Psoas muscle (tissue), 8 donors: ENCODE results near the gene SNAP25. TPM values are rescaled to one million over a fixed set of nuclear protein-coding genes. Genes with fewer than 3 reads are reported as not detected.

Experiments
- ATAC-seq, 4 donors: fragments of 200-7000 bp; cut with Tn5 transposase; one replicate each; pipeline ENCODE4 v1.9.1; 2020; ENCODE audit warnings: moderate library complexity in 3 of 4, mild to moderate bottlenecking in 2 of 4
- DNase-seq, 2 donors: peaks; one replicate each; pipeline ENCODE4 v3.0.0-alpha.2; 2020
- H3K27ac ChIP-seq: fragments of 200-600 bp; one replicate; pipeline ENCODE4 v1.8.0; 2022
- H3K27me3 ChIP-seq, 3 donors: fragments of 200-600 bp in 1 of 3; one replicate each; pipeline versions ENCODE4 v1.6.1 to v1.8.0; 2013 to 2022; ENCODE audit warnings: low read length in 2 of 3, mild to moderate bottlenecking in 2 of 3, moderate library complexity in 1 of 3; ENCODE audit not compliant: insufficient read depth in 3 of 3
- H3K36me3 ChIP-seq, 2 donors: fragments of 200-600 bp in 1 of 2; one replicate each; pipeline versions ENCODE4 v1.6.1 to v1.8.0; 2013 to 2022; ENCODE audit warnings: low read depth in 1 of 2, mild to moderate bottlenecking in 1 of 2, moderate library complexity in 1 of 2; ENCODE audit not compliant: insufficient read depth in 1 of 2
- H3K4me1 ChIP-seq: fragments of 200-600 bp; one replicate; pipeline ENCODE4 v1.8.0; 2022
- H3K4me3 ChIP-seq: fragments of 200-600 bp; one replicate; pipeline ENCODE4 v1.8.0; 2022; ENCODE audit warnings: mild to moderate bottlenecking
- H3K9me3 ChIP-seq: fragments of 200-600 bp; one replicate; pipeline ENCODE4 v1.8.0; 2022
- CTCF ChIP-seq: fragments of 200-600 bp; IDR thresholded peaks from one replicate; pipeline ENCODE4 v1.8.0; 2022; ENCODE audit warnings: antibody characterized with exemption
- WGBS, 3 donors: extraction: QIAGEN DNeasy Blood & Tissue Kit; methylation state at CpG; one replicate each; pipeline versions ENCODE4 v1.1.6 to v1.1.7; 2013; 5-methylcytosine and 5-hydroxymethylcytosine counted together
- intact Hi-C, 2 donors: fragments of 100-400 bp; cut with DNase I; formaldehyde crosslinking; loops; one replicate each; pipeline versions ENCODE4 v1.11.0 to v1.14.2; 2022
- polyA plus RNA-seq, 3 donors: library from polyadenylated mRNA; stranded (reverse); fragments of 200-250 nt; gene quantifications; one replicate each; pipeline ENCODE4 v1.2.3, GENCODE V29; 2013
- total RNA-seq, 4 donors: library from RNA; stranded (reverse); fragmentation: NEBNext Ultra II Directional in 2 of 4; extraction: Animal tissue kit (Norgen Biotek cat#: 25700) in 2 of 4; gene quantifications; one replicate each; pipeline versions ENCODE4 v1.2.1 to v1.2.4, GENCODE V29; 2021 to 2023
- donor health status: healthy with polysubstance abuse.
- donor health status: DM: no; HTN: no; CAD: no; lungs with moderate emphysema.
- donor health status: Bipolar disorder and iron deficiency.
- donor health status: healthy.
- donor health status: DM: yes; HTN: yes; CAD: no.
- donor health status: DM: no; HTN: no; CAD: no.
- donor health status: DM: no; HTN: no; CAD: no.
- donor health status: DM: yes; HTN: yes; CAD: no.

The SNAP25 gene
- total and polyA plus RNA-seq, 7 donors: 0.07 to 0.75 TPM; not detected in 5

- H3K4me3 ChIP-seq: no peak overlapping the region
- TF ChIP-seq CTCF: no peak
- H3K27me3 ChIP-seq: no peaks in the 10 kb centered on the region
- no peaks in the 10 kb centered on the region for H3K4me1 ChIP-seq
- intact Hi-C loops: no loop called here
- no peaks in the 10 kb centered on the region for H3K9me3 ChIP-seq
- no peak overlapping the region for H3K27ac ChIP-seq
- 89 to 92% (median 90%) methylated on average over 5 of the region's 5 CpGs for WGBS, 3 donors
- DNase-seq (no peak), ATAC-seq (no peak)
- H3K36me3 ChIP-seq: no peaks in the 10 kb centered on the region
These were observed 32.3 kb downstream of the SNAP25 start for GRCh38 chr20:10250902-10251301.

GRCh38 chr20:10253780-10254179 is 35.1 kb downstream of the SNAP25 start:
- H3K9me3 ChIP-seq: no peaks in the 10 kb centered on the region
- TF ChIP-seq CTCF: no peak
- no peaks in the 10 kb centered on the region for H3K27me3 ChIP-seq
- no peak overlapping the region for H3K4me3 ChIP-seq
- H3K36me3 ChIP-seq: no peaks in the 10 kb centered on the region
- intact Hi-C loops: no loop called here
- no peaks in the 10 kb centered on the region for H3K4me1 ChIP-seq
- WGBS, 3 donors: 54 to 64% (median 55%) methylated on average over 3 of the region's 3 CpGs
- no peak for ATAC-seq
- no peak overlapping the region for H3K27ac ChIP-seq
- no peak for DNase-seq

- ATAC-seq (no peak), DNase-seq (no peak)
- no peaks in the 10 kb centered on the region for H3K36me3 ChIP-seq
- H3K27me3 ChIP-seq: no peaks in the 10 kb centered on the region
- H3K27ac ChIP-seq: no peak overlapping the region
- no peak for TF ChIP-seq CTCF
- WGBS, 3 donors: 64 to 81% (median 73%) methylated on average over 1 of the region's 1 CpG
- H3K4me1 ChIP-seq: no peaks in the 10 kb centered on the region
- intact Hi-C loops: no loop called here
- H3K9me3 ChIP-seq: no peaks in the 10 kb centered on the region
- no peak overlapping the region for H3K4me3 ChIP-seq
These were observed 37.2 kb downstream of the SNAP25 start for GRCh38 chr20:10255846-10256245.

GRCh38 chr20:10259166-10259565 is 40.5 kb downstream of the SNAP25 start:
- DNase-seq: no peak
- no peak for TF ChIP-seq CTCF
- intact Hi-C loops: no loop called here
- no peak for ATAC-seq
- H3K9me3 ChIP-seq: no peaks in the 10 kb centered on the region
- no peak overlapping the region for H3K27ac ChIP-seq
- H3K4me1 ChIP-seq: no peaks in the 10 kb centered on the region
- H3K27me3 ChIP-seq: no peaks in the 10 kb centered on the region
- no peaks in the 10 kb centered on the region for H3K36me3 ChIP-seq
- no peak overlapping the region for H3K4me3 ChIP-seq

- TF ChIP-seq CTCF: no peak
- Histone ChIP-seq H3K9me3 (no peaks in the 10 kb centered on the region), H3K27ac (no peak overlapping the region), H3K36me3 (no peaks in the 10 kb centered on the region), H3K27me3 (no peaks in the 10 kb centered on the region), H3K4me1 (no peaks in the 10 kb centered on the region), H3K4me3 (no peak overlapping the region)
- no peak for ATAC-seq
- 63 to 81% (median 66%) methylated on average over 1 of the region's 1 CpG for WGBS, 3 donors
- intact Hi-C loops: no loop called here
- DNase-seq: no peak
These were observed 41.7 kb downstream of the SNAP25 start for GRCh38 chr20:10260316-10260715.
